Measurements from ENCODE around the gene PRDM12.
"Not testable (repeated sequence)": the region's sequence is repeated elsewhere in the genome, so short reads cannot be mapped to it uniquely, and the experiment has no call there.

Gene PRDM12

DNA sequence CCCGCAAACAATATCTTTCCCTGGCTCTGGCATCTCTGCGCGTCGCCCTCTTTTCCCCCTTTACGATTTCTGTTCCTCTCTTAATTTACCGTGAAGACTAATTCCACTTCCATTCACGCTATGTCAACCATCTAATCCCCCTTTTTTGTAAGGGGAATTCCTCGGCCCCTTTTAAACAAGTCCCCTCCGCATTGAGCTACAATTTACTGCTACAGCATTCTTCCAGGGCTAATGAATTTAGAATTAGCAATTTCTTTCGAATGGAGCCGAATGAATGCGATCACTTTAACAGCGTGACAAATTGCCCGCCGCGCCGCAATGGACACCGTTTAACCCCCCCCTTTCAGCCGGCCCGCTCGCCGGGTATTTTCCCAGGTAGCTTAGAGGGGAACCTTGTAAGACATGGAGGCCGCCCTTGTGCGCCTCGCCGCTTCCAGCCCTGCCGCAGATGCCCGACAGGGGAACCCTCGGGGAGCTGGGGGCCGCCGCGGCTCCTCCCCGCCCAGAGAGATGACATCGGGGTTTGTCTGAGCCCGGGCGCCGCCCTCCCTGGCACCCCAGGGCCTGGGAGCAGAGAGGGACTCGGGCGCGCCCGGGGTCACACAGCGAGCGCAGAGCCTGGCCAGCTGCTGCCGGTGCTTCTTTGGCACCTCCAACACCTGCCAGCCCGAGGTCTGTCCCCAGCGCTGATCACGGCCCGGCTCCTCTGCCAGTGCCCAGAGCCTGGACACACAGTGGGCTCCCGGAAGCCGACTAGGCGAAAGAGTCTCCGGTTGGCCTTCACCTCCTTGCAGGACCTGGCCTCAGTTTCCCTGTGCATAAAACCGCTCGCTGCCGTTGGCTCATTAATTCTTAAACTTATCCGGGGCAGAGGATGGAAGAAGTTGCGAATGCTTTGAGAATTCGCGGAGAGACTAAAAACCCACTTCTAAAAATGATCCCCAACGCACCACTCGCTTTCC, 1.3 kb downstream of the PRDM12 start:
- DNase-seq, result no peak

DNA sequence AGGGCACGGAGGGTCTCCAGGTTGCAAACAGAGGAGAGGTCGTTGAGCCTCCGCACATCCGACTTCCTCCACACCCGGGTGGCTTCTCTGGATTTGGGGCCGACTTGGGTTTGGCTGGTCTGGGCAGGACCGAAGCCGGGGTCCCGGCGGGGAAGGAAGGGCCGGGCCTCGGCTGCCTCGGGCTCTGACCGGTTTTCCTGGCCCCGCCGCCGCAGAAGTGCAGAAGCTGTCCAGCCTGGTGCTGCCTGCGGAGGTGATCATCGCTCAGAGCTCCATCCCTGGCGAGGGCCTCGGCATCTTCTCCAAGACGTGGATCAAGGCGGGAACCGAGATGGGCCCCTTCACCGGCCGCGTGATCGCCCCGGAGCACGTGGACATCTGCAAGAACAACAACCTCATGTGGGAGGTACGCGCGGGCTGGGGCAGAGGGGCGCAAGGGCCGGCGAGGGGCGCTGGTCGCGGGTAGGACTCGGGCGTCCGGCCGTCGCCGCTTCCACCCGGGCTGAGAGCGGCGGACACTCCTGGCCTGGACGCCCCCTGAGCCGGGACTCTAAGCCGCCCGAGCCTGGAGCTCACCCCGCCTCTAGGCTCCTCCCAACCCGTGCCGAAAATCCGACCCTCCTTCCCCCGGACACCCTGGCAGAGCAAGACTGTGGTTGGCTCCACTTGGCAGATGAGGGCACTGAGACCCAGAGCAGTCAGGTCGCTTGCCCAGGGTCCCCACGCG, 2.2 kb downstream of the PRDM12 start:
- DNase-seq, result no peak

DNA sequence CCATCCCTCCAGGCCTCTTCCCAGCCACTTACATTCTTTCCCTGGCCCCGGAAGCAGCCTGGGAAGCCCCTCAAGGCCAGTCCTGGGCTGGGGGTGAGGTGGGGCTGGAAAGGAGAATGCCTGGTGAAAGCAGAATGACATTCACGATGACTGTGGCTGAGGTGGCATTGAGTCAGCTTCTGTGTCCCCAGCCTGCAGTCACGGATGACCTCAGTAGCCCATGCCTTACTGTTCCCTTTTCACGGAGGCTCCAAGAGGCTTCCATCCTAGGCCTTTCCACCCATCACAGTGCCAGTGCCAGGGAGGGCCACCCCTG, 2.7 kb downstream of the PRDM12 start:
- no peak for DNase-seq

DNA sequence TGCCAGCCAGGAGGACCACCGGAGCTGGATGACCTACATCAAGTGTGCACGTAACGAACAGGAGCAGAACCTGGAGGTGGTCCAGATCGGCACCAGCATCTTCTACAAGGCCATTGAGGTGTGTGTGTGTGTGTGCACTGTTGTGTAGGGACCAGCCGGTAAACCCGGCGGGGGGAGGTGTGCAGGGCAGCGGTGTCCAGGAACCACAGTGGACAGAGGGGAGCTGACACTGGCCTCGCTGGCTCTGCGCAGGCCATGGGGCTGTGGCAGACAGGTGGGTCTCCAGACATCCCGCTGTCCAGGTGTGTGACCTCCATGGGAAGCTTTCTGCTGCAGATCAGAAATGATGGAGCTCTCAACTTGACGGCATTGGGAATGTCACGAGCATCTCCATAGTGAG, 3.8 kb downstream of the PRDM12 start:
- no peak for DNase-seq

DNA sequence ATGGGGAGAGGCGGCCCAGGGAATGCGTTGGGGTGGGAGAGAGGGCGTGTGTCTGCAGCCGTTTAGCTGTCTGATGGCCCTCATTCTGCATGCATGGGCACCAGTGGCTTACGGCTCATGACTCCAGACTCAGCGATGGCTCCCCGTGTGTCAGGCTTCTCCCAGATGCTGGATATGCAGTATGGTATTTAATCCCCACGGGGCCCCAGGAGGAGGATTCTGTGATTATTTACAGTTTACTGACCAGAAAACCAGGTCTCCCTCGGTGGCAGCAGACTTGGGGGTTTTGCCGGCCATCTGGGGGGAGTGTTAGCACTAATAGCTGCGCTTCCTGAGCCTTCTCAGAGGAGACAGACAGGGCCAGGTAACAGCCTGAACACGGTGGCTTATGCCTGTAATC, 4.3 kb downstream of the PRDM12 start:
- DNase-seq, result no peak

DNA sequence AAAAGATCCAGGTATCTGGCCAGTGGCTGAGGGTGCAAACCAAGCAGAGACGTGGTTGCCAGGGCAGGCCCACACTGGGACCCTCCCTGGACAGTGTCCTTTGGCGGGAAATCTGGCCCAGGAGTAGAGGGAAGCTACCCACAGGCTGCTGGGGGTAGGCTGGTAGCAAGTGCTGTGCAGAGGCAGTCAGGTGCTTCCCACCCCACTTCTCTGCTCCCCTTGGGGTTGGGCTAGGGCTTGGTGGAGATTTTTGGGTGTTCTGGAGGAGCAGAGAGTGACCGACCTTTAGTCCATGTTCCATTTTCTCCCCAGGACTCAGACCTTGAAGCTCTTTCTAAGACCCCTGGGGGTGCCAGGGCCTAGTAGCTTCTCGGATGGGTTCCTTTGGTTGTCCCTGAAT, 5.6 kb downstream of the PRDM12 start:
- DNase-seq, result no peak

DNA sequence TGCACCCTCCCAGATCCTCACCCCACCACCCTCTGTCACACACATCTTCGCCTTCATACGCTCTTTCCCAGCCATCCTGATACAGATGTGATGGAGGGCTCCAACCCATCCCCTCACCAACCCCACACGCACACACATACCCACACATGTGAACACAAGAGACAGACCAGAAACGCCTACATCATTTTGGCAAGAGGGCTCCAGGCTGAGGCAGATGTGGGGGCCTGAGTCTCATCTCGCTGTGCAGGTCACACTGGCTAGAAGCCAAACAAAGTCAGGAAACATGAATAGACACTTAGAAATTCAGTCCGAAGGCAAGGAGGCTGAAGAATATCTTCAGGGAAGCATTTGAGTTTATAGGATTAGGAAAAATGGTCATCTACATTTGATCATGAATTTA, 6.2 kb downstream of the PRDM12 start:
- no peak for DNase-seq

DNA sequence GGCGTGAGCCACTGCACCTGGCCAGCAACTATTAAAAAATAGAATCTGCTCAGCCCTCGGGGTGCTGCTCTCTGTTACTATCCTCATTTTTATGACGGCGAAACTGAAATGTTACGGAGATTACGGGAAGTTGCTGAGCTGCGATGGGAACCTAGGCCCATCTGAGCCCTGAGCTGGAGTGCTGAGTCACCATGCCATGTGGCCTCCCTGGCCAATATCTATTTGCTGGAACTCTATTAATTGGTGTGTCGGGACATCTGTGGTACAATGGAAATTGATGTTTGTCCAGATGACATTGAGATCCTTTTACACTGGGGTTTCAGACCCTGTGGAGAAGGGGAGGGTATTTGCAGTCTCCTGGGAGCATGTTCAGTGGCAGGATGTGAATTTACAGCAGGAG, 8.1 kb downstream of the PRDM12 start:
- DNase-seq, result no peak

DNA sequence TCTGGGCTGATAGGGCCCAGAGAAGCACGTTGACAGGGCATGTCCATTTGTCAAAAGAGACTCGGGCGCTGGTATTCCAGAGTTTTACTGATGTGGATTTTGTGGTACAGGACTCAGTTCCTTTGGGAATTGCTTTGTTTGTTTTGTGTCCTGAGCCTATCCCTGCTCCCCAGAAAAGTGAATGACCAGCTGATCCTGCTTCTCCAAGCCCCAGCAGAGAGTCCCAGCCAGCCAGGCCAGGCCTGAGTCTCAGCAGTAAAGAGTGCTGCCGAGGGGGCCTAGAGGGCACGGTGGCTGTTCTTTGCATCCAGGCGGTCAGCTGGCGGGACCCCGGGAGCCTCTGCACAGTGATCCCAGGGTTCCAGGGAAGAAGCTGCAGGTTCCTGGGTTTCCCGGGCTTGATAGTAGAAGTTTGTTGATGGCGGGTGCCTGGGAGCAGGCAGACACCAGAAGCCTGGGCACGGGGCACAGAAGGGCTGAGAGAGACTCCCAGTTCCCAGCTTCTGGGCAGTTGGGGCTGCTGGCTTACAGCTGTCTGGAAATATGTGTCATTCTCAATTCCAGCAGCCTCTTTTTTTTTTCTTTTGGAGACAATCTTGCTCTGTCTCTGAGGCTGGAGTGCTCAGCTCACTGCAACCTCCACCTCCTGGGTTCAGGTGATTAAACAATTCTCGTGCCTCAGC, 8.7 kb downstream of the PRDM12 start:
- DNase-seq, result no peak

DNA sequence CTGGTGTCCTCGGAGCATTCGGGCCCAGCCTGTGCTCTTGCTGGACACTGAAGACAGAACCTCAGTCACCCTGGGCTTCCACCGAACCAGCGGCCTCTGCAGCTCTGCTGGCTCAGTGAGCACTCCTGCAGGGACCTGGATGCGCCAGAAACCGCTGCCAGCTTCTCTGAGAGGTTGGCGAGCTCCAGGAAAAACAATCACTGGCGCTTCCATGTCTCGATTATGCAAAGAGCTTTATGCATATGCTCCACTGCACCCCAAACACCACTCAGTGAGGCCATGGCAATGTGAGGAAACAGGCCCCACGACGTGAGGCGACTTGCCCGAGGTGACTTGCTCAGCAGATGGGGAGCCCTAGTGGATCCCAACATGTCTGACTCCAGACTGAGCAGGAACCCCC, 11.0 kb downstream of the PRDM12 start:
- DNase-seq, result no peak

DNA sequence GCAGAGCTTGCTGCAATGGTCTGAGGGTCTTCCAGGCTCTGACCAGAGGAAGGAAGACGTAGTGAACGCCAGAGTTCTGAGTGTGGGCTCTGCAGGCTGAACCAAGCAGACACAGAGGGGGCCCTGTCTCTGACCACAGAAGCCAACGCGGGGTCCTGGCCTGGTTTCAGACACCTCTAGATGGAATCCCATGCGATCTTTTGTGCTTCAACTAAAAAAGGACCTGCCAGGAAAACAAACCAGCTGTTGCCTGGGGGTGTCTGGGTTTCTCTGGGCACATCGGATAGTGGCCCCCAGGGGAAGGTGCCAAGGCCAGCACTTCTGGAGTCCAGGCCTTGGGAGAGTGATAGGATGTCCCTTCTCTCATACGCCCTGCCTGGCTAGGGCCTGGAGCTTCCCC, 12.9 kb downstream of the PRDM12 start:
- DNase-seq, result no peak

DNA sequence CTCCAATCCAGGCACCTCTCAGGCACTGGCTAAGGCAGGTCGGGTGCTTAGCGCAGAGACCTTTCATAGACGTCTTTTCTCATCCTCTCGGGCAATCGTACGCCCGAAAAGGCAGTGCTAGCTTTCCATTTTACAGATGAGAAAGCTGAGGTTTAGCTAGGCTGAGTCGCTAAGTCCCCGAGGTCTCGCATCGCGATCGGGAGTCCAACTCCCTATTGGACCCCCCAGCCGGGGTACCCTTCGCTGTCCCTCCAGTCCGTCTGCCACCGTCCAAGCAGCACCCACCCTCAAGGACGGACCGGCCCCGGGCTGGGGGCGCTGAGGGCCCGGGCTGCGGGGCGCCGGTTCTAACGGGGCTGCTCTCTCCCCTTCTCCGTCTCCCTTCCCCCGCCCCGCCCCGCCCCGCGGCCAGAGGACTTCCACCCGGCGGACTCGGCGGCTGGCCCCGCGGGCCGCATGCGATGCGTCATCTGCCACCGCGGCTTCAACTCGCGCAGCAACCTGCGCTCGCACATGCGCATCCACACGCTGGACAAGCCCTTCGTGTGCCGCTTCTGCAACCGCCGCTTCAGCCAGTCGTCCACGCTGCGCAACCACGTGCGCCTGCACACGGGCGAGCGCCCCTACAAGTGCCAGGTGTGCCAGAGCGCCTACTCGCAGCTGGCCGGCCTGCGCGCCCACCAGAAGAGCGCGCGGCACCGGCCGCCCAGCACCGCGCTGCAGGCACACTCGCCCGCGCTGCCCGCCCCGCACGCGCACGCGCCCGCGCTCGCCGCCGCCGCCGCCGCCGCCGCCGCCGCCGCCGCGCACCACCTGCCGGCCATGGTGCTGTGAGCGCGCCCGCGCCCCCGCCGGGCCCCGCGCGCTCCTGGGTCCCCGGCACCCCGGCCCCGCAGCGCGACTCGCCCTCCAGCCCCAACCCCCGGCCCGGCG, 16.7 kb downstream of the PRDM12 start:
- peak; percentile 58 for DNase-seq

DNA sequence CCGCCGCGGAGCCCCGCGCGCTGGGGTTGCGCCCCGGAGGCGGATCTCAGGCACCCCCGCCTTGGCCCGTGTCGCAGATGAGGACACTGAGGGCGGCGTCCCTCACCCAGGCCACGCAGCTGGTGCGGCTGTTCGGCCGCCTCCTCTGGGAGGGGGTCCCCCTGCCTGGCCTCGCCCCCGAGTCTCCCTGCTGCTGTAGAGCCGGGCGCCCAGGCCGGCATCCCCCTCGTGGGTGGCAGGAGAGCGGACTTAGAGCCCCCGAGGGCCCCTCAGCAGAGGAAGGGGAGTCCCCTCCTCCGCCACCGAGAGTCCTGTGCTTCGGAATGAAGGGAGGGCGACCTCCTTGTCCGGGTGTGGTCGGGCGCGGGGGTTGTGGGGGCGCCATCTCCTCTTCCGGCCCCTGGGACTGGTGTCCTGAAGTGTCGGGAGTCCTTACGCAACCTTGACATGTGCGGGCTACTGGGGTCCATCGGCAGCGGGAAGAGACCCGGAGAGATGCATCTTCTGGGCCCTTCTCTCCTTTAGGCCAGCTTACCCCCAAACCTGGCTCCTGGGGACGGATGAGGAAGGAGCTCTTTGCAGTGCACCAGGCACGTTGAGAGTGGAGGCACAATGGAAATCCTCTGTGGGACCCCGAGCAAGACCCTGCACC, 17.5 kb downstream of the PRDM12 start:
- no peak for DNase-seq

DNA sequence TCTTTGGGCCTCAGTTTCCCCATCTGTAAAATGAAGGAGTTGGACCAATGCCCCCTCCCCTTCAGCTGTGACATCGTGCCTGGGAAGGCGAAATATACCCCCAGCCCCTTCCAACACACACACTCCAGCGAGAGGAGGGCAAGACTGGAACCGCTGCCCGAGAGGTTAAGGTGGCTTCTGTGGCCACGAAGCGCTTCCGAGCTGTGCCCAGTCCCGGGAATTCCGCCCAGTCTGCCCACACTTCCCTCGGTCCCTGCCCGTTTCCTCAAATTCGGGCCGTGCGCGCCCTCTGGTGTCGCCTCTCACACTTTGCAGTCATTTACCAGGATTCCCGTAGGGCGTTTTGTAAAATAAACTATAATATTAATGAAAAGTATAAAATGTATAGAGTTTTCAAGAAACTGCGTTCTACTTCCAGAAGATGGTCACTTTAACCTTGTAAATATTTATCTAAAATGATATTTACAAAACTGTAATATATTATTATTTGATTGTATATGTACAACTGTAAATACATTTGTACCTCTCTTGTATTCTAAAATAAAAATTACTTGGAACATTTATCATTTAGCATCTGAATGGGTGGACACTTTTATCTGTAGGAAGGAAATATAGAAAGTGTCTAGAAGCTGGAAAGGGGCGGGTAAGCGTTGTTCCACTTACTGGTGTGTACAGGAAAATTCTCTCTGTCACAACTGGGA, 18.2 kb downstream of the PRDM12 start:
- peak; percentile 73 for DNase-seq

DNA sequence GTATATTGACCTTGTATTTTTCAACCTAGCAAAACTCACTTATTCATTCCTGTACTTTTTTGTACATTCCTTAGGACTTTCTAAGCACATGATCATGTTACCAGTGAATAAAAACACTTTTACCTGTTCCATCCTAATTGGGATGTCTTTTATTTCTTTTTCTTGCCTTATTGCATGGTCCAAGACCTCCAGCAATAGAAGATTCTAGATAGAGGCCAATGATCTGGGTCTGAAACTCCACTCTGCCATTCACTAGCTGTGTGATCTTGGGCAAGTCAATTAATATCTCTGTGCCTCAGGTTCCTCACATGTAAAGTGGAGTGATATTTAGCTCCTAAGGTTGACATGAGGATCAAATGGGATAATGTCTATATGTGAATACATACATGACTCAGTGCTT, 20.7 kb downstream of the PRDM12 start:
- DNase-seq, result no peak

DNA sequence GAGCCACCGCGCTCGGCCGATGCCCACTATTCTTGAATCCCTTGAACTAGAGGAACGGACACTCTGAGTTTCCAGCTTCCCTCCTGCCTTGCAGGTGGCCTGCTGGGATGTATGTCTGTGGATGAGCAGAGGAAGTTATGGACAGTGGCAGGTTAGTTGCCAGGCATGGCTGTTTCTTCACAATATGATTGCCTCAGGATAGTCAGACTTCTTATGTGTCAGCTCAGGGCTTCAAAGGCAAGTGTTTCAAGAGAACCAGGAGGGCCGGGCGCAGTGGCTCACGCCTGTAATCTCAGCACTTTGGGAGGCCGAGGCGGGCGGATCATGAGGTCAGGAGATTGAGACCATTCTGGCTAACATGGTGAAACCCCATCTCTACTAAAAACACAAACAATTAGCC, 21.6 kb downstream of the PRDM12 start:
- not testable (repeated sequence) for DNase-seq

DNA sequence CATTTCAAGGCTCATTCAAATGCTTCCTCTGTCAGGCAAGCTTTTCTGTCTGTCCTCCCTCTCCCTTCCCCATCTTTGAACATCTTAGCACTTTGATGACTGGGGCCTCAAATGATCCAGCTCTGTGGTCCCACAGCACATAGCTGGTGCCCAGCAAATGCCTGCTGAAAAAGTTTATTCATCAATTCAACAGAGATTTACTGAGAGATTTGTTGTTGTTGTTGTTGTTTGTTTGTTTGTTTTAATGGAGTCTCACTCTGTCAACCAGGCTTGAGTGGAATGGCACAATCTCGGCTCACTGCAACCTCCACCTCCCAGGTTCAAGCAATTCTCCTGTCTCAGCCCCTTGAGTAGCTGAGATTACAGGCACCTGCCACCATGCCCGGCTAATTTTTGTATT, 23.2 kb downstream of the PRDM12 start:
- no peak for DNase-seq

DNA sequence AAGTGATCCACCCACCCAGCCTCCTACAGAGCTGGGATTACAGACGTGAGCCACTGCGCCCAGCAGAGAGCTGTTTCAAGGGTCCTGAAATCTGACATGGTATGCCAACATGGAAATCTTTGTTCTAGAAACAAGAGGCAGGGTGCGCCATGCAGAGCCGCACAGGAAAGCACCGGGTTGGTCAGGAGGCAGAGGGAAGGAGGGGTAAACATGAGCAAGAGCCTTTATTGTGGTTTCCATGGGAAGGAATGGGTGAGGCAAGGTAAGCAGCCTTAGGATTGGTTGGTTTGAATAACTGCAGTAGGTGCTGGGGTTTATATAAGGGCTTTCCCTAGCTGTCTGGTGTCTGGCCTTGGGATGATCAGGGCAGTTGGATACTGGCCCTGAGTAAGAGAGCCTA, 23.7 kb downstream of the PRDM12 start:
- DNase-seq, result no peak

DNA sequence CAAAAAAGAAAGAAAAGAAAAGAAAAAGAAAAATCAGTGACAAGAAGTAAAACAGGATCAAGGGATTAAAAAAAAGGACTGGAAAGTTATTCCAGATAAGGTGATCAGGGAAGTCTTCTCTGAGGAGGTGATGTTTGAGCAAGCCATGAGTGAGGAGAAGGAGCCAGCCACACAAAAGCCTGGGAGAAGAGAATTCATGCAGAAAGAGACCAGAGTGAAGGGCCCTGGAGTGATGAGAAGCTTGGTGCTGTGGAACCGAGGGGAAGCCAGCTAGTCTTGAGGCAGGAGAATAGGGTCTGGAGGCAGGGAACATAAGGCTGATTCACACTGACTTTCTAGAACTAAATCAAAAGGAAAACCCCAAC, 25.2 kb downstream of the PRDM12 start:
- no peak for DNase-seq

DNA sequence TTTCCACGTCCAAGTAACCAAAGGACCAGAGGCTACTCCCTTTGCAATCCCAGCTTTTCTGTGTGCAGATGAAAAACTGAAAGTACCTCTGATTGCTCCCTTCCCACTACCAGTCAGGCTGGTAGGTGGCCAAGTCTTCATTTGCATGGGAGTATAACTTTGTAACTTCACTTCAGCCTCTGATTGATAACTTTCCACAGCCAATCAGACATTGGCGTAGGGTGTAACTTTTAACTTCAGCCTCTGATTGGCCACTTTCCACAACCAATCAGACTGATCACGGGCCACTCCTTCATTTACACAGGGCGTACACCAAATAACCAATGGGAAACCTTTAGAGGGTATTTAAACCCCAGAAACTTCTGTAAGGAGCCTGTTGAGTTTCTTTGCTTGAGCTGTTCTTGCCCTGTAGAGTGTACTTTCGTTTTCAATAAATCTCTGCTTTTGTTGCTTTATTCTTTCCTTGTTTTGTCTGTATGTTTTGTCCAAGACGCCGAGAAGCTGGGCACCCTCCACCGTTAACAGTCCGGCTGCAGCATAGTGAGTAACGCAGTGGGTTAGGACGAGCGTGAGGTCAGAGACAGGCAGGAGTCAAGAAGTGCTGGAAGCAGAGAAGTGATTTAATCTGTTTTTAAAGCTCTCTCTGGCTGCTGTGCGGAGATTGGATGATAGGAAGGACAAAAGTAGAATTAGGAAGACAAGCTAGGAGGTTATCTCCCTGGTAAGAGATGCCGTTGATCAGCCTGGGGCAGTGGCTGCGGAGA, 25.7 kb downstream of the PRDM12 start:
- DNase-seq, result peak; percentile 19

DNA sequence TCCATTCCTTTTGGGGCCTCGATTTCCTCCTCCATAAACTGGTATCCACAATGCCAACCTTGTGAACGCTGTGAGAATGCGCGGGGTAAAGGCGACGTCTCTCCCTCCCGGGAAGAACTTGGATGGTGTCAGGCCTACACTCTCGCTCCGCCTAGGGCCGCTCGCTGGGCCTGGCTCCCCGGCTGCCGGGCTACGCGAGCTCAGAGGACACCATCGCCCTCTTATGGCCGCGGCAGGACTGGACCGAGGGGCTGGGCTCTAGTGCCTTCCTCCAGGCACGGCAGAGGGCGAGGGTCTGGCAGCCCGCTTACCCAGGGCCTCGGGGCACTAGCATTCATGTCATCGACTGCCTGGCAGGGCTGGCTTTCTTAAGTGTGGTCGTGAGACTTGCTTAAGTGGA, 27.9 kb downstream of the PRDM12 start:
- no peak for DNase-seq

Data from NCI-H1092 (cell line).